Transverse colon (tissue), 4 donors: ENCODE data around the gene LRRC7. TPM values are rescaled to one million over a fixed set of nuclear protein-coding genes. Genes with fewer than 3 reads are reported as not detected.

Source experiments
- DNase-seq: peaks from one replicate; pipeline ENCODE4 v3.0.0-alpha.2; 2019
- H3K27ac ChIP-seq, 4 donors: fragments of 200-600 bp; sonication (generic); 2 replicates each; pipeline ENCODE4 v1.5.1; 2016 to 2018; ENCODE audit warnings: inconsistent platforms in 4 of 4
- H3K27me3 ChIP-seq: fragments of 200-600 bp; sonication (generic); 2 replicates; pipeline ENCODE4 v1.5.1; 2017; ENCODE audit warnings: inconsistent platforms
- H3K36me3 ChIP-seq, 4 donors: fragments of 200-600 bp; sonication (generic); 2 replicates each; pipeline ENCODE4 v1.5.1; 2017 to 2019; ENCODE audit warnings: inconsistent platforms in 4 of 4
- H3K4me1 ChIP-seq, 4 donors: fragments of 200-600 bp; sonication (generic); 2 replicates each; pipeline ENCODE4 v1.5.1; 2017 to 2020; ENCODE audit warnings: inconsistent platforms in 4 of 4
- H3K4me3 ChIP-seq, 4 donors: fragments of 200-600 bp; sonication (generic); 1 replicate in 1 of 4; 2 replicates in 3 of 4; pipeline versions ENCODE4 v1.5.1 to v1.6.1; 2017 to 2019; ENCODE audit warnings: inconsistent platforms in 4 of 4
- H3K9me3 ChIP-seq, 2 donors: fragments of 200-600 bp; sonication (generic); 2 replicates each; pipeline ENCODE4 v1.5.1; 2017 to 2019; ENCODE audit warnings: inconsistent platforms in 2 of 2
- CTCF ChIP-seq, 5 experiments: fragments of 200-600 bp in 3 of 5; fragments of 450-650 bp in 2 of 5; sonication (generic) in 3 of 5; IDR thresholded peaks; 1 replicate in 2 of 5; 2 replicates in 3 of 5; pipeline ENCODE4 v1.5.1; 2016 to 2017; ENCODE audit warnings: antibody characterized with exemption in 5 of 5, inconsistent platforms in 3 of 5, mild to moderate bottlenecking in 2 of 5, moderate library complexity in 1 of 5
- EP300 ChIP-seq: sonication (generic); formaldehyde crosslinking; IDR thresholded peaks from one replicate; pipeline ENCODE4 v1.6.1; 2017; ENCODE audit warnings: antibody characterized with exemption, low read depth
- POLR2A ChIP-seq: fragments of 450-650 bp; IDR thresholded peaks from one replicate; pipeline ENCODE4 v1.6.1; 2016; ENCODE audit warnings: antibody characterized with exemption, mild to moderate bottlenecking, moderate library complexity
- POLR2AphosphoS5 ChIP-seq, 3 donors: sonication (generic); formaldehyde crosslinking; IDR thresholded peaks; one replicate each; pipeline ENCODE4 v1.6.1; 2016; ENCODE audit warnings: antibody characterized with exemption in 3 of 3
- WGBS, 2 donors: methylation state at CpG; one replicate each; pipeline ENCODE4 v1.1.5; 2018; ENCODE audit warnings: low coverage in 1 of 2; 5-methylcytosine and 5-hydroxymethylcytosine counted together
- in situ Hi-C, 4 donors: fragments of 200-750 bp; cut with MboI; loops; one replicate each; pipeline versions ENCODE4 v1.15.0 to v1.15.1; 2017; ENCODE audit warnings: low sequenced_read_pairs in 3 of 4, low pct_ligation_motif_present in 1 of 4, low pct_unique_long_range_greater_than_20kb in 1 of 4
- intact Hi-C: fragments of 100-400 bp; cut with DNase I; formaldehyde crosslinking; loops from one replicate; pipeline ENCODE4 v1.15.1; 2023; ENCODE audit warnings: low total_unique reads
- total RNA-seq, 4 donors: library from RNA; depleted of rRNA; stranded (reverse); fragments of >200 nt; gene quantifications; one replicate each; pipeline ENCODE4 v1.1.0, GENCODE V29; 2016

Gene LRRC7
- total RNA-seq, 4 donors from 2014 or later, result 0.32 to 1.1 TPM; not detected in 2

- no peak for TF ChIP-seq POLR2AphosphoS5 (IDR thresholded peaks at IDR 0.05)
- no peak for TF ChIP-seq POLR2A
- TF ChIP-seq CTCF (IDR thresholded peaks at IDR 0.05), result no peak
- no peak for TF ChIP-seq EP300
- in situ Hi-C loops (no loop called here), intact Hi-C loops (no loop called here)
- DNase-seq, result no peak
- 71 to 74% methylated on average over 3 of the region's 3 CpGs for WGBS, 2 donors
- H3K27me3 ChIP-seq, result no peaks in the 10 kb centered on the region
- no peaks in the 10 kb centered on the region for H3K9me3 ChIP-seq
- H3K27ac ChIP-seq, result peak overlapping the region in 1 of 4 donors; percentile 5
- H3K4me3 ChIP-seq, result no peak overlapping the region
- peaks cover 0 to 10% (median 0%) of the 10 kb centered on the region in 4 donors for H3K36me3 ChIP-seq
- peaks cover 0 to 19% (median 5%) of the 10 kb centered on the region in 4 donors for H3K4me1 ChIP-seq
Measured at GRCh38 chr1:70140894-70141293, 573.2 kb downstream of the LRRC7 start.

GRCh38 chr1:70142075-70142474, 574.4 kb downstream of the LRRC7 start:
- no peak overlapping the region for H3K4me3 ChIP-seq
- intact Hi-C loops (no loop called here), in situ Hi-C loops (no loop called here)
- TF ChIP-seq CTCF (IDR thresholded peaks at IDR 0.05), result no peak
- no peak for TF ChIP-seq POLR2A
- no peak for TF ChIP-seq EP300
- no peak for TF ChIP-seq POLR2AphosphoS5 (IDR thresholded peaks at IDR 0.05)
- no peaks in the 10 kb centered on the region for H3K27me3 ChIP-seq
- DNase-seq, result no peak
- peaks cover 0 to 19% (median 5%) of the 10 kb centered on the region in 4 donors for H3K4me1 ChIP-seq
- H3K9me3 ChIP-seq, result no peaks in the 10 kb centered on the region
- 63 to 76% methylated on average over 2 of the region's 2 CpGs for WGBS, 2 donors
- H3K36me3 ChIP-seq, result peaks cover 0 to 11% (median 0%) of the 10 kb centered on the region in 4 donors
- H3K27ac ChIP-seq, result no peak overlapping the region

- intact Hi-C loops (no loop called here), in situ Hi-C loops (no loop called here)
- no peak overlapping the region for H3K4me3 ChIP-seq
- DNase-seq, result no peak
- H3K27me3 ChIP-seq, result no peaks in the 10 kb centered on the region
- peaks cover 0 to 11% (median 0%) of the 10 kb centered on the region in 4 donors for H3K36me3 ChIP-seq
- H3K27ac ChIP-seq, result no peak overlapping the region
- TF ChIP-seq EP300 (no peak), POLR2AphosphoS5 (IDR thresholded peaks at IDR 0.05) (no peak), CTCF (IDR thresholded peaks at IDR 0.05) (no peak), POLR2A (no peak)
- WGBS, 2 donors, result 48 to 61% methylated on average over 4 of the region's 4 CpGs
- H3K4me1 ChIP-seq, result peaks cover 0 to 19% (median 5%) of the 10 kb centered on the region in 4 donors
- no peaks in the 10 kb centered on the region for H3K9me3 ChIP-seq
Measured at GRCh38 chr1:70143048-70143659, 575.4 kb downstream of the LRRC7 start.

GRCh38 chr1:70146488-70146887, 578.8 kb downstream of the LRRC7 start:
- H3K36me3 ChIP-seq, result peaks cover 0 to 15% (median 0%) of the 10 kb centered on the region in 4 donors
- intact Hi-C loops (no loop called here), in situ Hi-C loops (no loop called here)
- TF ChIP-seq POLR2A, result no peak
- no peak for TF ChIP-seq CTCF (IDR thresholded peaks at IDR 0.05)
- no peak for TF ChIP-seq POLR2AphosphoS5 (IDR thresholded peaks at IDR 0.05)
- TF ChIP-seq EP300, result no peak
- H3K9me3 ChIP-seq, result no peaks in the 10 kb centered on the region
- no peak overlapping the region for H3K27ac ChIP-seq
- DNase-seq, result no peak
- H3K4me3 ChIP-seq, result no peak overlapping the region
- no peaks in the 10 kb centered on the region for H3K27me3 ChIP-seq
- H3K4me1 ChIP-seq, result peaks cover 0 to 8% (median 3%) of the 10 kb centered on the region in 4 donors
